GM19324 (cell line): Measurements from ENCODE around the gene SDR39U1.

ENCODE experiments used
- ATAC-seq: cut with Tn5 transposase; IDR thresholded peaks from one replicate; pipeline ENCODE4 v1.9.1; 2021; ENCODE audit warnings: mild to moderate bottlenecking, moderate library complexity; ENCODE audit not compliant: unreplicated experiment, low FRiP score

SDR39U1 gene

GRCh38 chr14:24443053-24443665 lies 583 bp upstream of the SDR39U1 start:
- no peak for ATAC-seq

DNA sequence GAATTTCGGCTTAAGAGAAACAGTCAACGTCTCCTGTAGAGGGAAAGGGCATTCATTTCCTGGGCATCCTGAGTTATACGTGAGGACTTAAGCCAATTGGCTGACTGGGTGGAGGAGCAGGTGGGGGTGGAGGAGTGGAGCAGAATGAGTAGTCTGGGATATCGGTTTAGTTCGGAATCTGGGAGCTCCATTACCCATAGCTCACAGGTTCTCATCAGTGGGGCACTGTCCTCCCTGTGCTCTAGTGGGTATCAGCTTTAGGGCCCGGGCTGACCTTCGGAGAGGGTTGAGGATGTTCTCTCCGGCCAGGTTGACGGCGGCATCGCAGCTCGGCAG lies 704 bp downstream of the SDR39U1 start:
- ATAC-seq, result no peak

GRCh38 chr14:24441485-24441884 lies 1.1 kb downstream of the SDR39U1 start:
- ATAC-seq, result no peak

GRCh38 chr14:24440606-24441399 lies 1.8 kb downstream of the SDR39U1 start:
- no peak for ATAC-seq

DNA sequence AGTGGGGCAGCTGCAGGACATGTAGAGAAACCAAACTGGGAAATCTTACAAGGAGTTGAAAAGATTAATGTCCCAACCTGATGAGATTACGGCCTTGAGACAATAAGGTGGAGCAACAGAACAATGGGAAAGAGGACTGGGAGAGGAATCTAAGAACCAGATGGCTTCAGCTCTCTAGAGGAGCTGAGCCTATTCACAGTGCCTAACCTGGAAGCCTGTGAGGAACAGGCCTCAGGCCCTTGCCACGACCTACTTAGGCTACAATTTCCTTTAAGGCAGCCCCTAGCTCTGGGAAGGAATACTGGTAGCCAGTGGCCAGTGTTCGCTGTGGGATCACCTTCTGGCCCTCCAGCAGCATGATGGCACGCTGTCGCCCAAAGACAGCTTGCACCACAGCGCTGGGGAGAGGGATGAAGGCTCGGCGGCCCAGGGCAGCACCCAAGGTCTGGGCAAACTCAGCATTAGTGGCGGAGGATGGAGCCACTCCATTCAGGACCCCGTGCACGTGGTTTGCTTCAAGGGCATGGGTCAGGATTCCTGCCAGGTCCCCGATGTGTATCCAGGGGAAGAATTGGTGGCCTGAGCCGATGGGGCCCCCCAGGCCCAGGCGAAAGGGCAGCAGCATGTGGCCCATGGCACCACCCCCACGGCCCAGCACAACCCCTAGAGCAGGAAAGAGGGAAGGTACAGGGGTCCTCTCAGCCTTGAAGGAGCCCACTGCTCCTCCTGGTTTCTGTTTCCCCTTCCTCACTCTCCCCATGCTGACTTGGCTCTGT lies 2.6 kb downstream of the SDR39U1 start:
- no peak for ATAC-seq

- ATAC-seq, result no peak
These were observed 3.3 kb downstream of the SDR39U1 start for GRCh38 chr14:24439257-24439656.

DNA sequence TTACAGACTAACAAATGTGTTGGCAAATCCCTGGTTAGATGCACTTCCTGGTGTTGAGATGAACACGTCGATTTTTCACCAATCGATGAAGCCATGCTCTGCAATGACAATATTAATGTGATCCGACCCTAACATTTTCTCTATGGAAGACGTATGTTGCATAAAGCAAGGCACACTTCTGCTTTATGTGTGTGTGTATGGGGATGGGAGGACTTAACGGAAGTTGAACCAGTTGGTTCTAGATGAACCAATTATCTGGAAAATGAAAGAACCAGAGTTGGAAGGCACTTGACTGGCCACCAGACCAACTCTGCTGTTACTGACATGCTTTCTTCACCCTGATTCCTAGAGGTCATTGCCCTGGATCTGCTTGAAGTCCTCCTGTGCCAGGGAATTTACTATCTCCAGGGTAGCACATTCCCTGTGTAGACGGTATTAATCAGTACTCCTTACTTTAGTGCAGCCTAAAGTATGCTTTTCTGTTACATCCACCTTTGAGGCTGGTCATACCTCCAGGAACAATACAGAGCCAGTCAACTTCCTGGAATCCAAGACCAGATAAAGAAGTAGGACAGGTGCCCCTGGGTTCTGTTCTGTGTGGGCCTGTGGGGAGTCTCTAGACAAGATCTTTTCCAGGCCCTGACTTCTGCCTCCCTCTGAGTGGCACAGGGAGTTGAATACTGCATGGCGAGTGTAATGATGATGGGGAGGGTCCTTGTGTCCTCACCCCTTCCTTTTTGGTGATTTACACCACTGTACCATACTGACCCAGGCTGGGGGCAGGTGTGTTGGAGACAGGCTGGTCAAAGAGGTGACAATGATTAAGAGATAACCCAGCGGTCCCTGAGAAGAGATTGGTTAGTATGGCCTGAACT lies 4.1 kb downstream of the SDR39U1 start:
- ATAC-seq, result no peak

DNA sequence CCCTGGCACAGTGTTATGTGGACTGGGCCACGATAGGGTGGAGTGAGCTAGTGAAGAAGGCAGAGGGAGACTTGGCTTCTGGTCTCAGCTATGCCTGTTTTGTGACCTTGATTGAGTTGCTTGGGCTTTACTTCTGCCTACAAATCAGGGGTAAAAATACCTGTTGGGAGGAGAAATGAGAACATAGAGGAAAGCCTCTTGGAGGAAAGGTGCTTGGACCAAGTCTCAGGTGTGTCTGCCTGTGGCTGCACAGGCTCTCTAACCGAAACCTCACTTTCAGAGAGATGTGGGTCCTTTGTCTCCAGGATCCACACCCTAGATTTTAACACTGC lies 4.9 kb downstream of the SDR39U1 start:
- ATAC-seq, result no peak

DNA sequence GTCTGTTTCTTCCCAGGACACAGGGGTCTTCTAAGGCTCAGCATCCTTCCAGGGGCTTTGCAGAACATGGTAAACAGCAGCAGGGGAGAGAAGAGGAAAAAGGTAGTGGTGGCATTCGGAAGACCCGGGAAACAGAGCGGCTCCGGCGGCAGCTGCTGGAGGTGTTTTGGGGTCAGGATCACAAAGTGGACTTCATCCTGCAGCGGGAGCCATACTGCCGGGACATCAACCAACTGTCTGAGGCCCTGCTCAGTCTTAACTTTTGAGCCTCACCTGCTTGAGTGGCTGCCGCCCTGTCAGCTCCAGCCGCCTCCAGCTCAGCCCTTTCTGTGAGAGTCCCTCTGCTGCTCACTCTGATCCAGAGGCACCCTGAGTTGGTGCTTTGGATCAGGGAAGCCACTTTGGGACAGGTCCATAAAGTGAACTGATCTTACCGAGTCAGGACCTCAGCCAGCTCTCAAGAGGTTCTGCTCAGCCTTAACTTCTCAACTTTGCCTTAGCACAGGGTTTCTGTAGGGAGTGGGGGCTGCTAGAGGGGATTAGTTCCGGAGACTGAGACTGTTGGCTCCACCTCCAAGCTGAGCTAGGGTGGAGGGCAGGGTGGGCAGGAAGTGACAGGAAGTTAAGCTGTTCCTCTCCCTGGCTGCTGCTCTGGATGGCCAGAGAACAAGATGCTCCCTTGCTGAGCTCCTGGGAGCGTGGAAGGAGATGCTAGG lies 5.4 kb downstream of the SDR39U1 start:
- ATAC-seq, result no peak

DNA sequence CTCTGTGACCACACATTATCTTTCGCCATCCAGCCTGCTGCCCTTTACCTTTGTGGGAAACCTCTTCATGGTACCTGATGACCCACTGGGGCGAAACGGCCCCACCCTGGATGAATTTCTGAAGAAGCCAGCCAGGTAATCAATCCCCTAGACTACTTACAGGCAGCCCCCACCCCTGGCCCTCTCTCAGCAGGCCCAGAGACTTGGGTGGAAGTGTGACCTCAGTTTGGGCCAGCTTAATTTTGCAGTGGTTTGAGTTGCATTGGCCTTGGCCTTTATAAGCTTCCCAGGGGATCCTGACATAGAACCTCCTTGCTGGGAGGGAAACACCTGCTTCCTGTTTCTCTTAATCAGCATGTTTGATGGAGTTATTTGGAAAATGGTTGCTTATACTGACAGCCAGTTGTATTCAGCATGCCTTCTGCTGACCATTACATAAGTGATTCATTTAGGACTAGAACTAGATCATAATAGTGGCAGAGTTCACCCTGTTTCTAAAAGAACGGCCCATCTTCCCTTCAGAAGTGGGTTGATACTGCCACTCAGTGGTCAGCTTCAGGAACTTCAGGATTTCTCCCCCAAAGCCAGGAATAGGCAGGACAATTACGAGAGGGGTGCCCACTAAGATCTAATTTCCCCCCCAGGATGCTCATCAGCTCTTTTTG lies 6.1 kb downstream of the SDR39U1 start:
- no peak for ATAC-seq

- no peak for ATAC-seq
These were observed 6.6 kb downstream of the SDR39U1 start for GRCh38 chr14:24435998-24436354.

DNA sequence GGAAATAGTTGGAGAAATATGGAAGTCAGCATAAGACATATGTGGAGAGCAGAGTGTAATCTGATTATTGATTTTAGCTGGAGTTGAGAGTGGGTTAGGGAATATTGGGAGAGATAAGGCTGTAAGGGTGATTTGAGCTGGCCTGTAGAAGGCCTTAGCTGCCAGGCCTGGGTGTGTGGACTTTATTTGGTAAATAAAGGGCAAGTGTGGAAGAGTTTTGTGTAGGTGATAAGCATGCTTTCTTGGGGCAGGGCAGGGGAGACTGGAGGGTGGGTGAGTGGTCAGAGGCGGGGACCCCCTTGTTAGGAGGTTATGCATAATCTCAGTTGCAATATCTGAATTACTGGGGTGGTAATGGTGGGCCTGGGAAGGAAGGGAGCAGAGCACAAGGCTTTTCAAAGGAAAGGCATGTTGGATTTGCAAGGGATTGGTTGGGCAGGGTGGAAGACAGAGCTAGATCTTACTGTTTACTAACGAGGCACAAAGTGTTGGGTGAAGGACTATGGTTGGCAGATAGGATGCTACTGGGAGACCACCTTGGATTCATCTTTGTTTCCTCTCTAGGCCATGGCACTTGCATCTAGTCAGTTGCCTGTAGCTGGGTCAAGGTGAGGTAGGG lies 7.3 kb downstream of the SDR39U1 start:
- ATAC-seq, result no peak

GRCh38 chr14:24434676-24435075 lies 7.9 kb downstream of the SDR39U1 start:
- ATAC-seq, result no peak

DNA sequence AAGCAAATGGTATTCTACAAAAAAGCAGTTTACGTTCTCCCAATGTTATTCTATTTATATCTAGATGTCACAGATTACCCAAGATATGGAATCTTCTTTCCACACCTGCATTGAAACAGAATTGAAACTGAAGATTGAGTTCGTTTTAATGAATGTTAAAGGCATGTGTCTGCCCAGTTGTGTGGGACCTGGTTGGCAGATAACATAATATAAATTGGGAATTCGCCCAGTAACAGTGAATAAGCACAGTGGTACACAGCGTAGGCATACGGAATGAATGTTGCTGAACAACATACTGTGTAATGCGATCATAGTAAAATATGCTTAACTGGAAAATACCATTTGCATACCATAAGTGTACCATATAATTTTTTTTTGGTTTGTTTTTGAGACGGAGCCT lies 8.5 kb downstream of the SDR39U1 start:
- ATAC-seq, result no peak

GRCh38 chr14:24432259-24433131 lies 10.1 kb downstream of the SDR39U1 start:
- no peak for ATAC-seq

DNA sequence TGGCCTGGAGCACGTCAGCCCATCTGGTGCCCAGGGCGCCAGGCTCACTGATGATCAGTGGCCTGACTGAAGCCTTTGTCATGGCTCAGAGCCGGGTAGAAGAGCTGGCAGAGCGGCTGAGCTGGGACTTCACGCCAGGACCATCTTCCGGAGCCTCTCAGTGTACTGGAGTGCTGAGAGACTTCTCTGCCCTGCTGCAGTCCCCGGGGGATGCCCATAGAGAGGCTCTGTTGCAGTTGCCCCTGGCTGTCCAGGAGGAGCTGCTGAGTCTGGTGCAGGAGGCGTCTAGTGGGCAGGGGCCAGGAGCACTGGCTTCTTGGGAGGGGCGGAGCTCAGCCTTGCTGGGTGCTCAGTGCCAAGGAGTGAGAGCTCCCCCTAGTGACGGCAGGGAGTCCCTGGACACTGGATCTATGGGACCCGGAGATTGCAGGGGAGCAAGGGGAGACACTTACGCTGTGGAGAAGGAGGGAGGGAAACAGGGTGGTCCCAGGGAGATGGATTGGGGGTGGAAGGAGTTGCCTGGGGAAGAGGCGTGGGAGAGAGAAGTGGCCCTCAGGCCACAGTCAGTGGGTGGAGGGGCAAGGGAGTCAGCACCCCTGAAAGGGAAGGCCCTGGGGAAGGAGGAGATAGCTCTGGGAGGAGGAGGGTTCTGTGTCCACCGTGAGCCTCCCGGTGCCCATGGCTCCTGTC lies 10.9 kb downstream of the SDR39U1 start:
- ATAC-seq, result peak; percentile 40

- ATAC-seq, result no peak
These were observed 11.7 kb downstream of the SDR39U1 start for GRCh38 chr14:24430682-24431568.
